Erythroblast (primary cell): ENCODE data around the gene SRGAP1.
"Not testable (repeated sequence)": the region's sequence is repeated elsewhere in the genome, so short reads cannot be mapped to it uniquely, and the experiment has no call there.

Experiments
- GATA1 ChIP-seq: IDR thresholded peaks from 2 replicates; pipeline ENCODE4 v1.6.1; 2011; ENCODE audit warnings: low read depth, mild to moderate bottlenecking, control low read depth, low read length, moderate library complexity
- POLR2A ChIP-seq: IDR thresholded peaks from 2 replicates; pipeline ENCODE4 v1.6.1; 2011; ENCODE audit warnings: mild to moderate bottlenecking, low read length

GRCh38 chr12:64076565-64076964, 232.1 kb downstream of the SRGAP1 start:
- not testable (repeated sequence) for TF ChIP-seq POLR2A, GATA1
